Islet of Langerhans (tissue), 1 donor: Measurements from ENCODE around the gene CLEC14A.

Experiments used
- FAIRE-seq: peaks from one replicate; lab custom pipeline; 2011; peaks lifted over from hg19 to GRCh38; lab: Jason Lieb, UNC

The CLEC14A gene

DNA sequence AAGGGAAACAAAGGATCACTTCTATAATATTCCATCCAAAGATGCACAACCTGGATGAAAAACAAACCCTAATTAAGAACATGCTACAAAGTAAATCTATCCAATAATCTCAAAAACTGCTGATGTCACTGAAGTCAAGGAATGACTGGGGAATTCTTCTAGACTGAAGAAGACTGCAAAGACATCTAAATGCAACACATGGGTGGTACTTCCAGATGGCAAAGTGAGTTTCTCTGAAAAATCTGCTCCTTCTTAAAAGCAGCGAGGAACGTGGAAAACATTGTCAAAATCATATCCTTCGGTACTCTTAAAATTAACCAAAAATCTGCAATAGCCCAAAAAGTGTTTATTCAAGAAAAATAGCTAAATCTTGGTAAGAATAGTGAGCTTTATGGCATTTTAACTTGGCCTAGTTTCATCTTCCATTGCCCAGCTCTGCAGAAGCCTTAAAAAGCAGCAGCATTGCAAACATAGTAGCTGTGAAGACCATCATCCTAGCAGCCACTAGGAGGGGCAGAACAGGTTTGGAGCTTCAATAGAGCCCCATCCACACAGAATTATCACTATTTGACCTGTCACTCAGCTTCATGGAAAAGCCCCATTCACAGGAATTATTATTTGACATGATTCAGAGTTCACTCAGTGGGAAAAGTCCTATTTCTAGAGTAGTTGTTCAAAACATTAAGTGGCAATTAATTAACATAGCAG lies 7.4 kb downstream of the CLEC14A start:
- FAIRE-seq: no peak

DNA sequence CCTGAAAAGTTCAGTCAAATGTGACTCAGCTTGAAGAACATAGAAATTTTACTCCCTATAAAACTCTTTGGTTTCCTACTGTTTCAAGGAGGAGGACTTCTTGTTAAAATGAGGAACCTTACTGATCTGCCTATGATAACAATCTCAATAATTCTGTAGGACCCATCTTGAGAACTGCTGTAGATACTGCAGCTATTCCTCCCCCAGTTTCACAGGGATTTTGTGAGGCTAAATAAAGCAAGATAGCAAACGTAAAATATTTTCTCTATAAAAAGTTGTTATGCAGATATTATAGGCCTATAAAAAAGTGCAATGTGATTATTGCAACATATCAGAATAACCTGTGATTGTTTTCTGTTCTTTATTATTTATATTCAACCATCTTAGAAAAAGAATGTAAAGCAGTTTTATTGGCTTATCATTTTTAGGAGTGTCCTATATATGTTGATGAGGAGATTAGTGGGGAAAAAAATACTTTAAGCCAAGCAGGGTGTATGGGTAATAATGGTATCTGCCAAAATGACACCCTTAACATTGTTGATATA lies 12.1 kb downstream of the CLEC14A start:
- FAIRE-seq: no peak

DNA sequence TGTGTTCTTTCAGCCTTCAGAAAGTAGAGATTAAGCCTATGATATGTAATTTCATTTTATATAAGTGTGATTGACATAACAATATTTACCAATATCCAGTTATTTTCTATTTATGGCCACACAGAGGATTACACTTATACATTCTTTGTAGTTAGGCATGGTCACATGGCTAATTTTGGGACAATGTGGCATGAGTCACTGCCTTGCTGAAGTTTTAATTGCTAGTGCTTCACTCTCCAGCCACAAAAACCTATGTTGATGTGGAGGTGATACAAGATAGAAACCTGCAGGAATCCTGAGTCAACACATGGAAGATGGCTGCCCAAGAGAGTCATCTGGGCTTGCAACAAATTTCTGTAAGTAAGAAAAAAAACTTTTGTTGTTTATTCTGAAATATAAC lies 17.0 kb downstream of the CLEC14A start:
- no peak for FAIRE-seq

DNA sequence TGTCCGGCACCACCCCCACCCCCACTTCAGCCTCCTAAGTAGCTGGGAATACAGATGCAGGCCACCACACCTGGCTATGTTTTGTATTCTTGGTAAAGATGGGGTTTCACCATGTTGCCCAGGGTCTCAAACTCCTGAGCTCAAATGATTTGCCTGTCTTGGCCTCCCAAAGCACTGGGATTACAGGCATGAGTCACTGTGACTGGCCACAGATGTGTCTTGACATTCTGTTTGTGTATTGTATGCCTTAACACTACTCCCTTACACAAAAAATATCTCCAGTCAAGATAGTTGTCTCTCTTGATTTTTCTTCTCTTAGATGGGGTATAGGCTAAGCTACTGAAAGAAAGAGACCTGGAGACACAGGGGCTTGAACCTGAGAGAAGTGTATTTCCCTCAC lies 17.6 kb downstream of the CLEC14A start:
- no peak for FAIRE-seq

DNA sequence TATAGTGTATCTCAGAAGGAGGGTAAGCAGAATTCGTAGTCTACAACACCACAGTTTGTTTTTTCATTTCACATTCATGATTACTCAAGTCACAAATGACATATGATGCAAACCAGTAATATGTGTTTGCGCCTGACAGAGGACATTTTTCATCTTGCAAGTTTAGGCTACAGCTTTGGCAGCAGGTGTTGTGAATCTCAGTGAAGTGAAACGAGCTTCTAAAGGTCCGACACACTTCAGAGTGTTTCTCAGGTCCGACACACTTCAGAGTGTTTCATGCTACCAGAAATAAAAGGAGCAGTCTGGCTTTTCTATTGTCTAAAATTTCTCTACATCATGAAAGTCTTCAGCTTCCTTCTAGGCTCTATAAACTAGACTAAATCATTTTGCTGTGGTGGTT lies 22.7 kb downstream of the CLEC14A start:
- no peak for FAIRE-seq

DNA sequence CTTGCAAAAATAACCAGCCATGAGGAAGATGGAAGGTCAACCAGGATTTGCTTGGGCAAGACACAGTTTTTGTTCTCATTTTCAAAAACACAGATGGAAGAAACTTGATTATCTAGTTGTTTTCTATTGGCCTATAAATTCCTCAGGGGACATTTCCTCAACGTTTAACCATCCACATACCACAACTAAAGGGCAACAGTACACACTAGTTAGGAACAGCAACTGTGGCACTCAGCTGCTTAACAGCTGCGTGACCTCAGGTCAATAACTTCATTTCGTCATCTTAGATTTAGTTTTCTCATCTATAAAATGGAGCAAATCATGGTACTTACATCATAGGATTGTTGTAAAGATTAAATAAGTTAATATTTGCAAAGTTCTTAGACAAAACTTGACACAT lies 29.5 kb downstream of the CLEC14A start:
- no peak for FAIRE-seq

DNA sequence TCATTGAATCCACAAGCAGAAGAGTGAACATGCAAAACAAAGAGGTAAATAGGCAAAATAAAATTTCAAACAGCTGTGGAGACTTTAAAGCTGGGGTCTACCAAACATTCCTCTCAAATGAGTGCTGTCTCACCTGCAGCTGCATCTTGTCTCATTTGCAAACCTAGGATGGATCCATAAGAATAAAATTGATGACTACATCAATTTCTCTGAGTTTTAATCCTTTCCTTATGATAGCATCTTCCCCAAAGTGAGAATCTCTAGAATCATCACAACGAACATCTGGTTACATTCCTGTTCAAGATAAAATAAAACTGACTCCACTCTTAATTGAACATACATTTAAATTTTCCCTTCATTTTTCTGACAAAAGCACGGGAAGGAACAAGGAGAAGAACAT lies 29.9 kb downstream of the CLEC14A start:
- FAIRE-seq: no peak

DNA sequence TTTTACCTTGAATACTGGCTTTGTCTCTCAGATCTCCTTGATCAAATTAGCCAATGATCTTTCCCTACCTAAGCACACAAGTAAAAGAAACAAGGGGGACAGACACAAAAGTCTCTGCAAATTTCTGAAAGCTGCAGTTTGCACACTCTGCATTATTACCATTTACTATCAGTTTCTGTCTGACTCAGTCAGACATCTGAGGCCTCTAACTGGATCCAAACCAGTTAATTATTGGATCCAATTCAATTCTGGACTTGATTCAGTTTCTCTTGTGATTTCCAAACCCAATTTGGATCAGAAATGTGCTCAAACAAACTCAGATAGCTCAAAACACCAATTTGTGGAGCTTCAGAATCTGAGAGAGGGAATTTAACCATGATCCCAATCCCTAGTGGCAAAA lies 31.6 kb downstream of the CLEC14A start:
- FAIRE-seq: no peak

DNA sequence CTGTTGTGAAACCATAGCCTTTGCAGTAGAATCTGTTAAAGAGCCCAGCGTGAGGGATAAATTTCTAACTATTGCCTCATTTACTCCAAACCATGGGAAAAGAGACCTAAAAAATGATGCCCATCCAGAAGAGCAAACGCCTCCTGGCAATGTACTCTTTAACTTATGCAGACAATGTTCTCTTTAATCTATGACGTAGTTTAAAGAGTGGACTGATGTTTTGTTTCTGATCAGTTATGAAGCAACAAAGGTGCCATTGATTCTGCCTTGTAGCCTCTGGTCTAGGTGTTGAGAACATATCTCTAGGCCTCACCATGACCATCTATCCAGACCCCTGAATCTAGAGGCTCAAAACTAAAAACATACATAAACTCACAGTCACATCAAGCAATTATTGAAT lies 34.8 kb downstream of the CLEC14A start:
- no peak for FAIRE-seq

DNA sequence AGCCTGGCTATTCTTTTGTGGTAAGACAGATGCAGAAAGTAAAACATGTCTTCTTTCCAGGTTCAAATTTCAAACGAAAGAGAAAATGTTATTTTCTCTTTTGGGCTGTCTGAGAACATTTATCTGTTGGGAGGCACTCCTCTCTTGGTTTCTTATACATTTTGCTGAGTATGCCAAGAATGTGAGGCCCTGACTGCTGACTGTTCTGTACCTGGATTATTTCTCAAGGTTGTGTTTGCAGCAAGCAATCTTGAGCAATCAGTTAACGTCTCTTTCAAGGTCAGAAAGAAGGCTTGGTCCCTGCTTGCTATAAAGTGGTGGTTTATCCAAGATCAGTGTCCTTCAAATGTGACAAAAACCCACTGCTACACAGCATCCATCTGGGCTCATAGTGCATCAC lies 38.3 kb downstream of the CLEC14A start:
- FAIRE-seq: no peak

DNA sequence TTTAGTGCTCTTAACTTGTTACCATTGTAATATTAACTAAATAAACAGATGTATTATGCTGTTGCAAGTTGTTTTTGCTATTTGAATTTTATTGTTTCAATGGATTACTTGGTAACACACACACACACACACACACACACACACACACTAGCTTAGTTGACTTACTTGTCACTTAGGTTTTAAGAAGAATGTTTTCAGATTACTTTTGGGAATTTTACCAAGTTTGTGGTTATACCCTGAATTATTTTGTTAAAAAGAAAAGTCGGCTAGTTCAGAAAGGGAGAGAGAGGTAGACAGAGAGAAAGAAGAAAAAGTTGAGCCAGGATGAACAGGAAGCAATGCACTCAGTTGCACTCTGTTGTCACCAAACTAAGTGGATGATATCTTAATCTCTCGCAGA lies 42.9 kb downstream of the CLEC14A start:
- FAIRE-seq: no peak

DNA sequence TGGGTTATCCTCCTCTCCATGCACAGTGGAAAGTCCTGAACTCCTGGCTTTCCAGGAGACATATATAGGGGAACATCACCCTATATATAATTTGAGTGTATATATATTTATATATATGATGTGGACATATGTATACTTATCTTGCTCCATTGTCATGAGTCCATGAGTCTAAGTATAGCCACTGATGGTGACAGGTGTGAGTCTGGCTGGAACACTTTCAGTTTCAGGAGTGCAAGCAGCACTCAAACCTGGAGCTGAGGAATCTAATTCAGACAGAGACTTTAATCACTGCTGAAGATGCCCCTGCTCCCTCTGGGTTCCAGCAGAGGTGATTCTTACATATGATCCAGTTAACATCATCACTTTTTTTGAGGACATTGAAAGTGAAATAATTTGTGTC lies 43.8 kb downstream of the CLEC14A start:
- no peak for FAIRE-seq

DNA sequence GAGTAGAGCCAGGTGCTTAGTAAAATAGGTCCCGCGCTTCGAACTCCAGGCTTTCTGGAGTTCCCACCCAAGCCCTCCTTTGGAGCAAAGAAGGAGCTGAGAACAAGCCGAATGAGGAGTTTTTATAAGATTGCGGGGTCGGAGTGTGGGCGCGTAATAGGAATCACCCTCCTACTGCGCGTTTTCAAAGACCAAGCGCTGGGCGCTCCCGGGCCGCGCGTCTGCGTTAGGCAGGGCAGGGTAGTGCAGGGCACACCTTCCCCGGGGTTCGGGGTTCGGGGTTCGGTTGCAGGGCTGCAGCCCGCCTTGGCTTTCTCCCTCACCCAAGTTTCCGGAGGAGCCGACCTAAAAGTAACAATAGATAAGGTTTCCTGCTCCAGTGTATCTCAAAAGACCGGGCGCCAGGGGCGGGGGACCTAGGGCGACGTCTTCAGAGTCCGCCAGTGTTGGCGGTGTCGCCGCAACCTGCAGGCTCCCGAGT lies 44.6 kb downstream of the CLEC14A start:
- no peak for FAIRE-seq

DNA sequence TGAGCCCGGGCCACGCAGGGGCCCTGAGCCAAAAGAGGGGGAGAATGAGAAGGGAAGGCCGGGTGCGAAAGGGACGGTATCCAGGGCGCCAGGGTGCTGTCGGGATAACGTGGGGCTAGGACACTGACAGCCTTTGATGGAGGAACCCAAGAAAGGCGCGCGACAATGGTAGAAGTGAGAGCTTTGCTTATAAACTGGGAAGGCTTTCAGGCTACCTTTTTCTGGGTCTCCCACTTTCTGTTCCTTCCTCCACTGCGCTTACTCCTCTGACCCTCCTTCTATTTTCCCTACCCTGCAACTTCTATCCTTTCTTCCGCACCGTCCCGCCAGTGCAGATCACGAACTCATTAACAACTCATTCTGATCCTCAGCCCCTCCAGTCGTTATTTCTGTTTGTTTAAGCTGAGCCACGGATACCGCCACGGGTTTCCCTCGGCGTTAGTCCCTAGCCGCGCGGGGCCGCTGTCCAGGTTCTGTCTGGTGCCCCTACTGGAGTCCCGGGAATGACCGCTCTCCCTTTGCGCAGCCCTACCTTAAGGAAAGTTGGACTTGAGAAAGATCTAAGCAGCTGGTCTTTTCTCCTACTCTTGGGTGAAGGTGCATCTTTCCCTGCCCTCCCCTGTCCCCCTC lies 45.2 kb downstream of the CLEC14A start:
- FAIRE-seq: no peak

DNA sequence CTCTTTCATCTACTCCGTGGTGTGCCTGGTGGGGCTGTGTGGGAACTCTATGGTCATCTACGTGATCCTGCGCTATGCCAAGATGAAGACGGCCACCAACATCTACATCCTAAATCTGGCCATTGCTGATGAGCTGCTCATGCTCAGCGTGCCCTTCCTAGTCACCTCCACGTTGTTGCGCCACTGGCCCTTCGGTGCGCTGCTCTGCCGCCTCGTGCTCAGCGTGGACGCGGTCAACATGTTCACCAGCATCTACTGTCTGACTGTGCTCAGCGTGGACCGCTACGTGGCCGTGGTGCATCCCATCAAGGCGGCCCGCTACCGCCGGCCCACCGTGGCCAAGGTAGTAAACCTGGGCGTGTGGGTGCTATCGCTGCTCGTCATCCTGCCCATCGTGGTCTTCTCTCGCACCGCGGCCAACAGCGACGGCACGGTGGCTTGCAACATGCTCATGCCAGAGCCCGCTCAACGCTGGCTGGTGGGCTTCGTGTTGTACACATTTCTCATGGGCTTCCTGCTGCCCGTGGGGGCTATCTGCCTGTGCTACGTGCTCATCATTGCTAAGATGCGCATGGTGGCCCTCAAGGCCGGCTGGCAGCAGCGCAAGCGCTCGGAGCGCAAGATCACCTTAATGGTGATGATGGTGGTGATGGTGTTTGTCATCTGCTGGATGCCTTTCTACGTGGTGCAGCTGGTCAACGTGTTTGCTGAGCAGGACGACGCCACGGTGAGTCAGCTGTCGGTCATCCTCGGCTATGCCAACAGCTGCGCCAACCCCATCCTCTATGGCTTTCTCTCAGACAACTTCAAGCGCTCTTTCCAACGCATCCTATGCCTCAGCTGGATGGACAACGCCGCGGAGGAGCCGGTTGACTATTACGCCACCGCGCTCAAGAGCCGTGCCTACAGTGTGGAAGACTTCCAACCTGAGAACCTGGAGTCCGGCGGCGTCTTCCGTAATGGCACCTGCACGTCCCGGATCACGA lies 46.0 kb downstream of the CLEC14A start:
- FAIRE-seq: no peak

DNA sequence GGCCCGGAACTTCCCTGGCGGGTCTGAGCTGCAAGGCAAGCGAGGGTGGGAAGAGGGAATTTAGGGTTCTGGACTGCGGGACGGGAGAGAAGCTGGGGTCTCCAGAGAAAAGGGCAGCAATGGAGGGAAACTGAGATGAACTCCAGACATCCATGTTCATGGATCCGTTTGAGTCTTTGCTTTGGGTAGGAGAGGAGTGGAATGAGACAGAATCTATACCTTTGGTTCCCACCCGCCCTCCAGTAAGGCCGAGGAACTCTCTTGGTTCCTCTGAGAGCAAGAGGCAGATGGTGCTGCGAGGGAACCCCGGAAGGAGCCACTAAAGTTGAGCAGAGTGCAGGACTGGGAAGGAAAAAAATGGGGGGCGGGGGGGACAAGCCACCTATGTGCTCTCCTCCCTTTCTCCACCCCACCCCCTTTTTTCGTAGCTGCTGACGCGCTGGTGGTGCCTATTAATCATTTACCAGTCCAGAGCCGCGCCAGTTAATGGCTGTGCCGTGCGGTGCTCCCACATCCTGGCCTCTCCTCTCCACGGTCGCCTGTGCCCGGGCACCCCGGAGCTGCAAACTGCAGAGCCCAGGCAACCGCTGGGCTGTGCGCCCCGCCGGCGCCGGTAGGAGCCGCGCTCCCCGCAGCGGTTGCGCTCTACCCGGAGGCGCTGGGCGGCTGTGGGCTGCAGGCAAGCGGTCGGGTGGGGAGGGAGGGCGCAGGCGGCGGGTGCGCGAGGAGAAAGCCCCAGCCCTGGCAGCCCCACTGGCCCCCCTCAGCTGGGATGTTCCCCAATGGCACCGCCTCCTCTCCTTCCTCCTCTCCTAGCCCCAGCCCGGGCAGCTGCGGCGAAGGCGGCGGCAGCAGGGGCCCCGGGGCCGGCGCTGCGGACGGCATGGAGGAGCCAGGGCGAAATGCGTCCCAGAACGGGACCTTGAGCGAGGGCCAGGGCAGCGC lies 47.0 kb downstream of the CLEC14A start:
- FAIRE-seq: no peak

DNA sequence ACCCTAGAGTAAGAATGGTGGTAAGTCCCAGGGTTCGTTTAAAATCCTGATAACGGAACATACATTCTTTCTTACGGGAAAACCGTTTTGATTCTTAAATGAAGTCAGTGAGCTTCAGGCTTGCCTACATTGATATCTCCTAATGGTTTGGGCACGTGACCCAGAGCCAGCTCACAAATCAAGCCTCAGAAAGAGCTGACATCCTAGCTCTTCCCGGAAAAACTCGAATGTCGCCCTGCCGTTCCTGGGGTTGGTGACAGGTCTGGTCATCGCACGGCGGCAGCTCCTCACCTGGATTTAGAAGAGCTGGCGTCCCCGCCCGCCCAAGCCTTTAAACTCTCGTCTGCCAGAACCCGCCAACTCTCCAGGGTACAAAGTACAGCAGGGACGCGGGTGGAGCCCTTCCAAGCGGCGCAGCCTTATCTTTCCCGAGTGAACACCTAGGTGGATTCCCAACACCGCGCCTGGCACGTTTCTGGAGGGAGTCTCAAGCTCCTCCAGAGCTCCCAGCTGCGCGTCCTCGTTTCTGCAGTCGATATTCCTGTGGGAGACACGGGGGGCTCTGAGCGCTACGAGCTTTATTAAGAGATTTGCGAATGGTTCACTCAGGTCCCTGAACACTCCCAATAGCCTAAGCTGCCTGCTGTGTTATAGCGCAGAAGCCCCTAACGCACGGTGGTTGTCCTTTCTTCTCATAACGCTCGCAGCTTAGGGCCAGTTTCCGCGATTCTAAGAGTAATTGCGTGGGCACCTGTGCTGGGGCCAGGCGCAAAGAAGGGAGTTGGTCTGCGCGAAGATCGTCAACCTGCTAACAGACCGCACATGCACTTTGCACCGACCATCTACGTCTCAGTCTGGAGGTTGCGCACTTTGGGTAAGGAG lies 47.9 kb downstream of the CLEC14A start, which contains the start of gene SSTR1:
Gene SSTR1, plus strand, starts transcription at position 169 of the 882 bp plus-strand sequence. CDS start 1,486 bp downstream, outside the sequence.
- no peak for FAIRE-seq

DNA sequence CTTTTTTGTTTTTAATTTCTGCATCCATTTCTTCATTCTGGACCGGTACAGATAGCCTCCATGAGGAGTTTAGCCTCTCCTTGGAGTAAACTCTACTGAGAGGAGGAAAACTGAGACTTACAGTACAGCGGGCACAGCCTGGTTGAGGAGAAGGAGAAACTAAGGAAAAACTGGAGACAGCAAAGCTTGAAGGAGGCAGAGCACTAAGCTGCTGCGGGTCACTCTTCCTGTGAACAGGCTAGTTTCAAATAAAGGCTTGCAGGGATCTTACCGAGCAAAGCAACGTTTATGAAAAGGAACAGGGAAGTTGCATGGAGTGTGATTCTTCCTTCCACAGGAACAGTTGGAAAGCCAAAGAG lies 48.5 kb downstream of the CLEC14A start:
- no peak for FAIRE-seq

DNA sequence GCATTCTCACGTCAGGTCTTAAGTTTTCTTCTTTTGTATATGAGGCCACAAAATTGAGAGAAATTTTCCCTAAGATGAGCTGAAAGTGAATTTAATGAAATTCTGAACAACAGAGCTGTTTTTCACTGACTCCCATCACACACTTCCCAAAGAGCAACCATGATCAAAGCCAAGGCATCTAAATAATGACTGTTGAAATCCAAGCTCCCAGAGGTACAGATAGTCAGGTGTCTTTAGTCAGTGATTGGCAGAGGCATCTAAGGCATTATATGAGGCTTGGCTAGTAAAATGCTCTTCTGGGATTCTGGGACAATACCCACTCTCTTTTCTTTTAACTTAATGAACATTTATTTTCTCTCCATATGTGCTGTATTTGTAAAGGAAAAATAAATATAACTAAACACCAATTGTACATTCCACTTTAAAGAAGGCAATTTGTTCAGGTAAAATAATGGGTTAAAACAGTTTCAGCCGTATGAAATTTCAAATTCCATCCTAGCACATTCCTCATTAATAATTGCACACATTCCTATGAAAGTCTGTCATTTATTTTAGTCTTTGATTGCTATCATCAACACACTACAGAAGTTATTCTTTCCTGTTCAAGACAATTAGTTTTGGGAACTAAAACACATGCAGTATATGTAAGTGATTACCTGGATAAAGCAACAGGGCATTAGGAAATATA lies 49.1 kb downstream of the CLEC14A start:
- FAIRE-seq: no peak
